HG02970 (cell line): ENCODE data around the gene ELK4.

Experiments used
- ATAC-seq: cut with Tn5 transposase; IDR thresholded peaks from one replicate; pipeline ENCODE4 v1.9.1; 2021; ENCODE audit warnings: mild to moderate bottlenecking, moderate library complexity, moderate number of reproducible peaks; ENCODE audit not compliant: unreplicated experiment, low FRiP score

ELK4 gene

DNA sequence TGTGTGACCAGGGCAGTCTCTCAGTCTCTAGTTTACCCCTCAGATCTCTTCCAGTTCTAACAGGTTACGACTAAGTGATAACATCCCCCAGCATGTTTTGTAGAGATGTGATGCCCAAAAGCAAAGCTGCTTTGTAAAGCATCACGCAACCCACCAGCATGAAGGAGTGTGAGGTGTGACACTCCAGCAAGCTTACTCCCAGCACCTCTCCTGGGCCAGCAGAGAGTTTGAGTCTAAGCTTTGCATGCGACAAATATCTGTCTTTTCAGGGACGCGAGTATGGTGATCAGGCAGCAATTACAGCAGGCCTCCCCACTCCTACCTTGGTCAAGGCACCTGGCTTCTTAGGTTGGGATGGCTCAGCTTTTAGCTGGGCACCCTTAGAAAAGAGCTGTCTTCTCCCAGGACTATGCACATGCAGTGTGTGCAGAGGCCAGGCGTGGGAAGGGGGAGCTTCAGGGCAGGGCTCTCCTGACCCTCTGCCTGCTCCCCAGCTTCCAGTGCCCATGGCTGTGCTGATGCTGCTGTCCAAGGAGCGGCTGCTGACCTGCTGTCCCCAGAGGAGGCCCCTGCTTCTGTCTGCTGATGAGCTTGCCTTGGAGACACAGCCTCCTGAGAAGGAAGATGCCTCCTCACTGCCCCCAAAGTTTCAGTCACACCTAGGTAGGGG is 48.2 kb downstream of the ELK4 start:
- no peak for ATAC-seq

DNA sequence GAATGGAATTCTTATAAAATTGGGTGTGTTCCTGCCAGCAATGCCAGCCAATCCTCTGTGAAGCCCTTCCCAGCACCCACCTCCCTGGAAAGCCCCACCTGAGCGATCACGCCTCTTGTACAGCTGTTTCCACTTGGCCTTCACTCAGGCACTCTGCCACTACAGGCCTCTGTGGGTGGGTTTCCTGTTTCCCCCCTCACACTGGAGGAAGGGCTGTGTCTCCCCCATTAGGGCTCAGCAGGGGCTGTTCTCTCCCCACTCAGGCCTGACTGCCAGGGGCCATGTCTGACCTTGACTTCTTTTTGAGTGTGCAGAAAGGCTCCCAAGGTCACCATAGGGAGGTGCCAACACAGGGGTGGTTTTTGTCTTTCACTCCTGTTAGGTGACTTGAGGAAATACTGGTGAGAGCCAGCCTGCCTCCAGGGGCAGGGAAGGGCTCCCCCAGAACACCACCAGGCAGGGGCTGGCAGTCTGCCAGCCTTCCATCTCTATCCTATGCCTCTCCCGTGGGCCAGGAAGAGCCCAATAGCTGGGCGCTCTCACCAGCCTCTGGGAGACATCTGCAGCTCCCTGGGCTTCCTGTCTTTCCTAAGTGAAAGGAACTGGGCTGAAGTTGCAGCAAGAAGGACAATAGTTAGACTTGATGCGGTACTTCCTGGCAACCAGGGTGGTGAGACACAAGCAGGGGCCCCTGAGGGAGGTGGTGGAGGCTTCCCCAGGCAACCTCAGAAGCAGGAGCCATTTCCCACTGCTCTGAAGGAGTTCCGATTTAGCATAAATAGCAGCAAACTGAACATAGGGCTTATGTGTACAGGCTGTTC is 49.1 kb downstream of the ELK4 start:
- no peak for ATAC-seq

DNA sequence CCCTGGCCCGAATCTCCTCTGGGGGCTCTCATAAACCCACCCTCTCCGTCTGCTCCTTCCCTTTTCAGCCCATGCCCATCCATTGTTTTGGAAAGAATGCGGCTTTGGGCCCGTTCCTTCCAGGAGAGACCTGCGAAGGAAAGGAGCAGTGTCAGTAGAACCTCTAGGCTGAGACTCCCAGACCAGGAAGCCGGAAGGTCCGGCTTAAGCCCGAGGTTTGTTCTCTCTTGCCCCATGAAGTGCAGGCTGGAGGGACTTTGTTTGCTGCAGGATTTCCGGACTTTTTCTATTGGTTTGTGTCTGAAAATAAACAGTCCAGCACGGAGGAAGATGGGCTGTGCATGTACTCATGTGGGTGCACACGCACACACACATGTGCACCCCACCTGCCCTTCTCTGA is 49.8 kb downstream of the ELK4 start:
- no peak for ATAC-seq

DNA sequence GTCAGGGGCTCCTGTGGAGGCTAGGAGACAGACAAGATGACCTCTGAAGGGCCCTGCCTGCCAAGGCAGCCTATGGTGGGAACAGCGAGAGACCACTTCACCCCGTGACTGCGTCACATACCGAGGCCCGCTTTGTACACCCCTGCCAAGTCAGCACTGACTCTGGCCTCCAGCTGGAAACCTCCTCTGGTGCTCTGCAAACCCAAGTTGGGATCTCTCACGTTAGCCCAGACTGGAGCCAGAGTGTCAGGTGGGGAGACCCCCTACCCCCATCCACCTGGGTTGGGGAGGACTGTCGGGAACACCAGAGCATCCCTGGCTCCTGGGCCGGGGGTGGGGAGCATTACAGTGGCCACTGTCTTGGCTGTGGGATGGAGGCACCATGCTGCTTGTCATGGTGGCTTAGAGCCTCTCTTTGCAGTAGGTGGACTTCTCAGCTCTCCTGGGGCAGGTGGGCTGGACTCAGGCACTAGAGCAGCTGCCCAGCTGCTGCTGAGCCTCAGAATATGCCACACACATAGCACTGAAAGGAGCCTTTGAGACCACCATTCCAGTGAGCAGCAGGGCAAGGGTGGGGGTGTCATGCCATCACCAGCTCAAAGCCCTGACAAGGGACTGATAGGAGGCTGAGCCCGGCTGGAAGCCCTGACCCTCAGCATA is 50.4 kb downstream of the ELK4 start:
- ATAC-seq = no peak

DNA sequence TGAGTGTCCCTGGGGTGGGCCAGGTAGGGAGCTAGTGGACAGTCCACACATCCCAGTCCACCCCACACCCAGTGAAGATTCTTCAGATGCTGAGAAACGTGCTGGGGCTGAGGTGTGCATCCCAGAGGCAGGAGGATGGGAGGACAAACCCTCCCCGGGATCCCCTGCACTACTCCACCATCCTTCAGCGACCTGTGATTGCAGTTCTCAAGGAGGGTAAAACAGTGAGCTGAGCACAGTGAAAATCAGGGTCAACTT is 51.0 kb downstream of the ELK4 start:
- ATAC-seq = no peak

DNA sequence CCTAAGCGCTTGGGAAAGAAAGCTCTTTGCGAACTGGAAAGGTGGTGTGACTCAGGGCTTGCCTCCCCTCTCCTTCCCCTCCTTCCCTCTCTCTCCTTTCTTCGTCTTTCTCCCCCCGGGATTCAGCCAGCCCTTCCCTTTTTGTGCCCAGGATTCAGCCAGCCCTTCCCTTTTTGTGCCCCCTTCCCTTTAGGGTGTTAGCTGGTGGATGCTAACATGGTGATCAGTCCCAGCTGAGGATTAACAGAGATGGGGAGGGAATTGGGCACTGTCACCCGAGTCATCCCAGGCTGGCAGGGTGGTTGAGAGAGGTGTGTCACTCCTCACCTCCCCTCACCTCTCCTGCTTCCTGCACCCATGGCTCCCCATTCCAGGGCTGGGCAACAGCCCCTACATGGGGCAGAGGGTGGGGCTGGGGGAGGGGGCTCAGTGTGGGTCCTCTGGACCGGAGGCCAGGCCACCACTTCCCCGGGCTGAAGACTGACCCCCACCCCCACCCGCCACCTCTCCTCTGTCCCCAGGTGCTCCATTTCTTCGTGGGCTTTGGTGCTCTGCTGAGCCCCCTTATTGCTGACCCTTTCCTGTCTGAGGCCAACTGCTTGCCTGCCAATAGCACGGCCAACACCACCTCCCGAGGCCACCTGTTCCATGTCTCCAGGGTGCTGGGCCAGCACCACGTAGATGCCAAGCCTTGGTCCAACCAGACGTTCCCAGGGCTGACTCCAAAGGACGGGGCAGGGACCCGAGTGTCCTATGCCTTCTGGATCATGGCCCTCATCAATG is 51.5 kb downstream of the ELK4 start:
- ATAC-seq = no peak

DNA sequence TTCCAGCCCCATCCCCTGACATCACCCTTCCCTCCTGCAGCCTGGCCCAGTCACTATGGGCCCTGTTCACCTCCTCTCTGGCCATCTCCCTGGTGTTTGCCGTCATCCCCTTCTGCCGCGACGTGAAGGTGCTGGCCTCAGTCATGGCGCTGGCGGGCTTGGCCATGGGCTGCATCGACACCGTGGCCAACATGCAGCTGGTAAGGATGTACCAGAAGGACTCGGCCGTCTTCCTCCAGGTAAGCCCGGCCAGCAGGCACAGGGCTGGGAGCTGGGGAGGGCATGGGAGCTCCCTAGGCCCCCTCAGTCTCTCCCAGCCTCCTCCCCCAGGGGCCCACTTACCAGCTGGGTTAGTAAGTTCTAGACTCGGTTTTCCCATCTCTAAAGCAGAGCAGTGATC is 52.1 kb downstream of the ELK4 start:
- ATAC-seq = no peak

DNA sequence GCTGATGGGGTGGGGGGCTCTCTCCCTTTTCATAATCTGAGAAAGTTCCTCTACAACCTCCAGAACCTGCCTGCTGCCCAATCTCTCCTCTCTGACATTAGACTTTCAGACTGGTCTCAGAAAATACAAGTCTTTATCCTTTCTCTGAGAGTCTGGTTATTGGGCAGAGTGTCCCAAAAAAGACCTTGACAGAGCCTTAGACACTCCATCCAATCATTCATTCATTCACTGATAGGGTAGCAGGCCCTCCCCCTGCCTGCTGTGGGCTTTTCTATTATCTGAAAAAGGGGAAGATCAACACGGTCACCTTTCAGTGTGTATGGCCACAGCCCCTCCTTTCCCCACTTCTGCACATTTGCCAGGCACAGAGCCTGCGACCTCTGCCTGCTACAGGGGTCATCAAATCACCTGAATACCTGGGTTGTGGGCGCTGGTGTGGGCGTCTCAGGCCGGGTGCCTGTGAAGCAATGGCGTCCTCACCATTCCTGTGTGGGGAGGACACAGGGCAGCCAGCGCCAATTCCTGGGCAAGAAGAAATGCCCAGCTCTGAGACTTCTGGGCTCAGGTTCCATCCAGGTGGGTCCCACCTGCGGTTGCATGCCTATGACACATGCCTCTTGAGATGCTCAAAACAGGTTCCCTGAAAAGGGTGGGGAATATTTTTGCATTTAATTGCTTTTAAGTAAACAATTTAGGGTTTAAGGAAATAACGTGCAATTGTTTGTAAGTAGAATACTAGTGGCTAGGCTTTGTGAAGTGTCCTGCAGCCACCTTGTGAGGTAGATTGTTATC is 52.8 kb downstream of the ELK4 start:
- no peak for ATAC-seq

DNA sequence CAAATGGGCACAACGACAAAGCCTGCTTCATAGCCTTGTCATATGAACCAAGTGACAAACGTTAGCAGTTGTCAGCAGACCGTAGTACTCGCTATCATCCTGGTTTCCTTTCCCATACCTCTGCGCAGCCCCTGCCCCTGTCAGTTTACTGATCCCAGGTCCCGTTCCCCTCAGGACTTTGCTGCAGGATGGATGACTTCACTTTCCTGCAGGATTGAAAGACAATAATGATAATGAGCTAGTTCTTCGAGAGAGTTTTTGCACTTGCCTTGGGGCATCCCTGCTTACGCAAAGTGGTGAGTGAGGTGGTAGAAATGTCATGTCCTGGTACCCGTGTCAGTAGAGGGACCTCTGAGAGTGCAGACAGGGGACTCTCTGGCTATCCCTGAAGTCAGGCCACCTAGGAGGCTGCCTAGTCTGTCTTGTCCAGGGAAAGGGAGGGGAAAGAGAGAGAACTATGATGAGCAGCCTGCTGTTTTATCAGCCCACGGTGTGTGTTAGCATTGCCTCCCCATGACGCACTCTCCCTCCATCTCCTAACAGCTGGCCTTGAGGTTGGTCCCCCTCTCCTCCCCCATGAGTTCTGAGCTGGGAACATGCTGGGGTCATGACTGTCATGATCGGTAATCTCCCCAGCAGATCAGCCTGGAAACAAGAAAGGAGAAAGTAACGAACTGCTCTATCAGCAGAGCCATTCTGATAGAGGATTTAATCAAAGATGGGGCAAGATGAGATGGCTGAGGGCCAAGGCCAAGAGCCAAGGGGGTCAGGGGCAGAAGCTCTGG is 53.7 kb downstream of the ELK4 start:
- no peak for ATAC-seq

DNA sequence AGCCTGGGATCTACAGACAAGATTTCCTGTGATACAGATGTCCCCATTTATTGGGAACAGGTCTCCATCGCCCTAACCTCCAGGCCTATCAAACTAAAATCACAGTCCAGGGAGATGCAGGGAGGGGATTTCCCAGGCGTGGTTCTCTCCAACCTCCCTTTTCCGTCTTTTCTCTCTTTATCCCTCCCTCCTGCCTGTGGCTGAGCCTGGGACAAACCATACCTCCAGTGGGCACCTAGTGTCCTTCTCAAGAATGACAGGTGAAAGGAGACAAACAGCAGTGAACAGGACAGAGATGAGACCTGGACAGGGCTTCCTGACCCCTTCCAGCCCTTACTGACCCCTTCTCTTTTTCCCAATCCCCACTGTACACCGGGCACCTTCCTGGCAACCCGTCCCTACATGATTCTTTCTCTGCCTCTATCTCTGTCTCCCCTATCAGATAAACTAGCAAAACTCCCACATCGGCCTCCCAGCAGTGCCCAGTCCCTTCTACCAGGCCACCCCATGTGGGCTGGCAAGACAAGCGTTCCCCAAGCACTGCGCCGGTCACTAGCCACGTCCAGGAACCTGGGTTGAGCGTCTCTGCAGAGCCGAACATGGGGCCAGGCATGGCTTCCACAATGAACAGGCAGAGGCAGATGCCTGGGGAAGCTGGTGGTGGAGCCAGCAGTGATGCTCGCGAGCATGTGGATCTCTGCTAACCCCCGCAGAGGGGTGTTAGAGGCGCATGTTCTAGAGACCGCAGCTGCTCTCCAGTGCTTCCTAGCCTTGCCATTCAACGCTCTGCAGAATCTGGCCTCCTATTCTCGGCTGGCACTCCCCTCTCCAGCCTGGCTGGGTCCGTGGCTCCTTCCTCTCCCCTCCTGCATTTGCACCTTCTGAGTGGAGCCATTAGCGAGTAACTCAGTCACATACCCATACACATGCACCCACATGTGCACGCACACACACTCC is 54.7 kb downstream of the ELK4 start:
- no peak for ATAC-seq

DNA sequence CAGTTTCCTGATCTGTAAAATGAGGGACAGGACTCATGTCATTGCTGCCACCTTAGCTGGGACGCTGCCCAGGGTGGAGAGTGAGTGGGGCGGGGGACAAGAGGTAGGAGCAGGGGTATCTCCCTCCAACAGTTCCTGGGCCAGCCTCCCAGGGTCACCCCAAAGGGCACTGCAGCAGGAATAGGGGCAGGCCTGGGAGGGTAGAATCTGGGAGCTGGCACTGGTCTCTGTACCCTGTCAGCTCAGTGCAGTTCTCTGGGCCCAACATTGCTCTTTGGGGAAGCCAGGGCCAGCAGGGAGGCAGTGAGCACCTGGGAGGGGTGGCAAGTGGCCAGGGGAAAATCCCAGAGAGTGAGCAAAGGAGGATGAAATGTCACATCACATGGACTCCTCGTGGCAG is 55.8 kb downstream of the ELK4 start:
- ATAC-seq = no peak

DNA sequence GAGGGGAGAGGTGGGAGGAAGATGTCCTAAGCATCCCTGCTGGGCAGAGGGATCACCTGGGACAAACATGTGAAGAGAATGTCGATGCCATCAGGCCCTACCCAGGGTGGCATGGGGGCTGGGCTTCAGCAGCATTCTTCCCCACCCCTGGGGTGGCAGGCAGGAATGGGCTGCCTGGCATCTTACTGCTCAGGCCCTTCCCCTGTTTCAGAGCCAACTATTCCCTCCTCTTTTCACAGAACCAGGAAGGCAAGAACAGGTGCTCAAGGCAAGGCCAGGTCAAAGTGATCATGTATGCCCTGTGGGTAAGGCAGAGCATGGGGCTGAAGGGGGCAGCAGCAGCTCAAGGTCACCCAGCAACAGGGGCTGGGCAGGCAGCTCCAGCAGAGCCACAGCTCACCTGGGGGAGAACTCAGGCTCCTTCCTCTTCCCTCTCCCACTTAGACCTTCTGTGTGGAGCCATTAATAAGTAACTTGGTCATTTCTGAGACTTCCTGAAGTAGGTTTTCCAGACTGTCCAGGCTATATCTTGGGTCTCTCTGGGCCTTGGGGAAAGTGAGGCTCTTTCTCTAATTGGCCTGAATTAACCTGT is 56.4 kb downstream of the ELK4 start:
- ATAC-seq = no peak

DNA sequence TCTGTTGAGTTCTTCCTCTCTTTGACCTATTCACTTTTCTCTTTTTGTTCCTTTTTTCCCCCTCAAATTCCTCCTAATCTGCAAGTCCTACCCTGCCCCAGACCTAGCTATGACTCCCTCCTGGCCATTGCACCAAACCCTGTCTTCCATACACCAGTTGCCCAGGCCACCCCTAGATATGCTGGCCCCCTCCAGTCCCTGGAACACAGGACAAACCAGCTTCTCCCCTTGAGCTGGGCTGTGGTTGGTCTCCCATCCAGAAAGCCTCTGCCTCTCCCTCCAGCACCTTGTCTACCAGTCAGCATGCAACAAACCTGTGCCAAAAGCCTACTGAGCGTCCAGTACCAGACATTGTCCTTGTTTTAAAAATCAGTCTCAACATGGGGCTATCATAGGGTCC is 59.4 kb downstream of the ELK4 start:
- no peak for ATAC-seq

DNA sequence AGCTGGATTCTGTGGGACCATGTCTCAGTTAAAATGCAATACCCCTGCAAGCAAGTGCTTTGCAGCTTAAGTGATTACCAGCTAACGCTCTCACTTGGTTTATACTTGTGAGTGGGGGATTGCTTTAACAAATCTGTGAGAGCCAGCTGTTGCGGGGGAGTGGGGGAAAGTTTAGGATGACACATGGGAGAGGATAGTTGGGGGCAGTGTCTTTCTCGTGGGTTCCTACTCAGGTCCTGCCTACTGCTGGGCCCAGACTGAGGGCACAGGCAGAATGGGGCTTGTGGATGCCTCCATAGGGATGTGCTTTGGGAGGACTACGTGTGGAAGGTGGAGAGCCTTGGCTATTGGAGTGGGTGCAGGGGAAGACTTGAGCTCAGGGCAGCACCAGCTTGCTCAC is 60.1 kb downstream of the ELK4 start:
- no peak for ATAC-seq

DNA sequence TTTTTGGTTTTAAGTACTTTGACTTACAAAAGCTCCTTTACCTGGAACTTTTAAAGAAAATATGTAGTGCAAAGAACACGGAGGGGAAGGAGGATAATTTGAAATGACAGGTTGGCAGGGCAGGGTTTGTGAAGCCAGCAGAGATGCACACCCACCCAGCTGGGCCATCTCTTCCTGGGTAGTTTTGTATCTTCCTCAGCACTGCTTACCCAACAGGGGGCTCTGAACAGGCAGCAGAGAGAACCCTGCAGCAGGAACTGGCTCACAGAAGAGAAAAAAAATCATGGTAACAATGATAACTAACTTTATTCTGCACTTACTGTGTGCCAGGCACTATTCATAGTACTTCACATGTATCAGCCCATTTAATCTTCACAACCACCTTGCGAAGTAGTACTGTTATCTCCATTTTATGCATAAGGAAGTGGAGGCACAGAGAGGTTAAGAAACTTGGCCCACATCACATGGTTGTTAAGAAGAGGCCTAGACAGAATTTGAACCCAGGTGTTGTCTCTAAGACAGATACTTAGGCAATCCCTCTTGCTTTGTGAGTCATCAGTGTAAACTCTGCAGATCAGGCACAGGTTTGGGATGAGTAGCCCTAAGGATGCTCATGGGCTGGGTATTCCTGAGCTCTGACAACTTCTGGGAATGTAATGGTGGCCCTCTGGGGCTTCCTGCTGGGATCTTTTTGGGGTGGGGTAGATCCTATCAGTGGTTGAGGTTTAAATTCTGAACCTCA is 60.8 kb downstream of the ELK4 start:
- ATAC-seq = no peak

DNA sequence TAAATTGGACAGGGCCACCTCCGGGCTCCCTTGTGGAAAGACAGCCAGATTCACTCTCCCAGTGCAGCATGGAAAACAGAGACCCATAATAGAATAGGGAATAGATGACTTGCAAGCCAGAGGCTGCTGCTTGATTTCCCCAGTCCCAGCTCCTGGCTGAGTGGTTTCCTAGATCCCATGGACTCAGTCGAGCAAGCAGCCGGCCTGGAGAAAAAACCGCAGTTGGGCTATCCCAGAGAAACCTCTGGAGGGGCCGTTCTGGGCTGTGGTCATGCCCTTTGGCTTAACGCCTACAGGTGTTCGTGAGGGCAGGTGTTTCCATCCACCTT is 61.7 kb downstream of the ELK4 start:
- ATAC-seq = no peak

DNA sequence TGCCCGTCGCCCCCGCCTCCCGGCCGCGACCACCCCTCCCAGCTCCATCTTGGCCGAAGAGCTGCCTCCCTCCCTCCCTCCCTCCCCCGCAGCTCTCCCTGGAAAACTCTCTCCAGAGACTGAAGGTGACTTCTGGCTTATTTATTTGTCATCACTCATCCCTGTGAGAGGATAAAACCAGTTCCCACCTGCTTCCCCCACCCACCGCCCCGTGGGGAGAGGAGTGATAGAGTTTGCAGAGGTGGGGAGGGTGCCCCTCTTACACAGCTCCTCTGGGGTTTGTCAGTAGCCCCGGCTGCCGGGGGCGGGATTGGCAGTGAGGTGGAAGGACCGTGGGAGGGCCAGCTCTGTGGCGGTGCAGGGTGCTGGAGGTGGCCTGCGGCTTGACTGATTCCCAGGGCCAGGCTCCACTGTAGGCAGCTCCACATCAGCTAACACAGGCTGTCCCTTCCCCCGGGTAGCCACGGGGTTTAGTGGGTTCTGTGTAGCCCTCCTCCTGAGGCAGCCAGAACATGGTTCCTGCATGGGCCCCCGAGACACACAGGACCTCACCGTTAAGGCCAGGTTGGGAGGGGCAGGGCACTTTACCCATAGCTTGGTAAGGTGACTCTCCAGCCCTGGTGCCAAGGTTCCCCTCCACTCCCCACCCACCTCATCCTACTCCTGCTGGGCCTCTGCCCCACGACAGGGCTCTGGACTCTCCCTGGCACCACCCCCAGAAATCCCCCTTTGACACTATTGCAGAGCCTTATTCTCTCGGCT is 62.2 kb downstream of the ELK4 start:
- ATAC-seq = no peak
